T-helper 1 cell treated with Interleukin-12 subunit alpha and Interleukin-12 subunit beta and Interleukin-4 antibody, amounts not matched to agents 30 ng/mL and 1 ng/mL, for 36 hours (primary cell): ENCODE measurements around the gene ZMYND10. TPM values are rescaled to one million over a fixed set of nuclear protein-coding genes. Genes with fewer than 3 reads are reported as not detected.

Source experiments
- intact Hi-C: fragments of 100-400 bp; cut with micrococcal nuclease; formaldehyde crosslinking; loops from one replicate; pipeline ENCODE4 v1.15.1; 2024
- total RNA-seq: library from RNA; stranded (reverse); gene quantifications from 2 replicates; pipeline ENCODE4 v1.2.3, GENCODE V29; 2022

The ZMYND10 gene
- total RNA-seq, 1 donor from 2014 or later: 1.2 TPM

DNA sequence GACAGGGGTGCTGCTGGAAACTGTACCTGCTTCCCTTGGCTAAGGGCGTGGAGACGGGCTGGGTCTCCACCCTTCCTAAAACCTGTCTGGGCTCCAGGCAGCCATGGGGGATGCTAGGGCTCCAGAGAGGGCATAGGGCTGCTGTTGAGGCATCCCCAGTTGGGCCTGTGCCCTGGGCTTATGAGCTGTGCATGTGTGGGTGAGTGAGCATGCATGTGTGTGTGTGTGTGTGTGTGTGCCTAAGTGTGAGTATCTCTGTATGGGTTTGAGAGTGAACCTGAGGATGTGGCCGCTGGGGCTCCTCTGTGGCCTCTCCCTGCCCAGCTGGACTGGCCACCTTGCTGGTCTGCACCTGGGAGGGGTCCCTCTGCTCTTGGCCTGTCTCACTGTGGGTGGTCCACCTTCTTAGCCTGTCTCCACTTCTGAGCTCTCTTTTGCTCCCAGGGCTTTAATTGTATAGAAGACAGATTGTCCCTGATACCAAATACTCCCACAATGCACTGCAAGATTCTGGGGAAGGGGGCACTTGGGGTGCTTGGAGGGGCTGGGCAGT is 25.7 kb upstream of the ZMYND10 start:
- intact Hi-C loops: no loop called here

DNA sequence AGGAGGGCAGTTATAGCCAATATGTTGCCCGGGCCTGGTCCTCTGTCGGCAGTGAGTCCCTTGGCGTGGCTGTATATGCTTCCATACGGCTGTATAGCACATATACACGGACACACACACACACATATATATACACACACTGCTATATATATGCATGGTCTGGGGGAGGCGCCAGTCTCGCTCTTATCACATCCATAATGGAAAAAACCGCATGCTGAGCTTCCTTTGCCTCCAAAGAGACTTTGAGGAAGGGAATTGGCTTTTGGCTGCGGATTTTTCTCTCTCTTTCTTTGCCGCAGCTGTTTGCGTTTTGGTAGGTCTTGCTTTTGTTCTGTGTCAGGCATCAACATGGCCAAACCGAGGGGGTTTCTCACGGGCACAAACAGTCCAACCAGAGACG is 25.1 kb upstream of the ZMYND10 start:
- intact Hi-C loops: no loop called here

- intact Hi-C loops: no loop called here
These were observed 23.6 kb upstream of the ZMYND10 start for GRCh38 chr3:50369012-50369670.

DNA sequence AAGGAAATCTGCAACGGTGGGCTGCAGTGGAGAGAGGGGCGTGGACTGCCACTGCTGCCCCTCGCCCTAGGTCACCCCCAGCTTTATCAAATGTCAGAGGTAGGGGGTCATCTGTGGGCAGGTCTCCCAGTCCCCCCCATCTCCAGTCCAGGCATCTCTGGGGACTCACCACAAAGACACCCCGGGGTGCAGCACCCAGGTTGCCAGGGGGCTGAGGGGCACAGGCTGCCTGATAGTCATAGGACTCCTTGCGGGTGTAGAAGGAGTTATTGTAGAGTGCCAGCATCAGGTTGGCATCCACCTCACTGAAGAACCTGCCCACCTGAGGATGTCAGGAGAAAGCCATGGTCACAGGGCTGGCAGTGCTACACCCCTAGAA is 20.3 kb upstream of the ZMYND10 start:
- intact Hi-C loops: loop anchor here (1.0 kb wide), 5 partner anchors 15 to 201 kb away; partner anchors contain the start of gene C3orf18

GRCh38 chr3:50365080-50365841 is 19.7 kb upstream of the ZMYND10 start:
- intact Hi-C loops: loop anchor here (1.0 kb wide), 5 partner anchors 14 to 202 kb away; partner anchors contain the start of gene C3orf18

DNA sequence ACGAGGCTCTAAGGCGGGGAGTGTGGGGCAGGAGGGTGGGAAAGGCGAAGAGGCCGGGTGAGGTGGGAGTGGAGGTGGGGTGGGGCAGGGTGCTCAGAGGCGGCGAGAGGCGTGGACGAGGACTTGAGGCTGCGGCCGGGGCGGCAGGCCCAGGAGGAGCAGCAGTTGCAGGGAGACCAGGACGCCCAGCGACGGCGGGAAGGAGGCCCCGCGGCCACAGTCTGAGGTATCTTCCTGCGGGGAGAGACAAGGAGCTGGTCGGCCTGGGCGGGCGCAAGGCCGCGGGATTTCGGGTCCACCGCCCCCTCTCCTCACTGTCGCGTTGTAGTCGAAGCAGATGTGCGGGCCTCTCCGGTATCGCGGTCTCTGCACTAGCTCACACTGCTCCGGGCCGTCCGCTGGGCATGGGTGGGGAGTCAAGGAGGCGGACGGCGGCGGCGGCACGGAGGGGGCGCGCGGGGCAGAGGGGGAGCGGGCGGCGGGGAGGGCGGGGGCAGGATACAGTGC is 19.1 kb upstream of the ZMYND10 start:
- intact Hi-C loops: loop anchor here (1.0 kb wide), 5 partner anchors 13 to 203 kb away; partner anchors contain the start of gene C3orf18

DNA sequence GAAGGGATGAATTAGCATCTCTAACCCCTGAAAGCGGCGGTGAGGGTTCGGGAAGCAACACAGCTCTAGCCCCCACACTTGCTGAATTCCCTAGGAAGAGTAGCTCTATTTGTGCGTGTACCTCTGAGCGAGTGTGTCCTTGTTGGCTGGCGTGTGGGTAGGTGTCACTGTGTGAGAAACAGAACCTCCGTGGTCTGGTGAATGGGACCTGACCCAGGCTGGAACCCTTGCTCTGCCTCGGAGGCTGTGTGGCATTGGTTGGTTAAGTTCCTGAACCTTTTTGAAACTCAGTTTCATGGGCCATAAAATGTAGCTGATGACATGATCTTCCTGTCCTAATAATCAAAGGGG is 14.2 kb upstream of the ZMYND10 start:
- intact Hi-C loops: loop anchor here (1.0 to 10.0 kb wide), 14 partner anchors 8 to 1795 kb away; partner anchors contain the start of genes C3orf18, DCAF1, DUSP7 and GNAI2

DNA sequence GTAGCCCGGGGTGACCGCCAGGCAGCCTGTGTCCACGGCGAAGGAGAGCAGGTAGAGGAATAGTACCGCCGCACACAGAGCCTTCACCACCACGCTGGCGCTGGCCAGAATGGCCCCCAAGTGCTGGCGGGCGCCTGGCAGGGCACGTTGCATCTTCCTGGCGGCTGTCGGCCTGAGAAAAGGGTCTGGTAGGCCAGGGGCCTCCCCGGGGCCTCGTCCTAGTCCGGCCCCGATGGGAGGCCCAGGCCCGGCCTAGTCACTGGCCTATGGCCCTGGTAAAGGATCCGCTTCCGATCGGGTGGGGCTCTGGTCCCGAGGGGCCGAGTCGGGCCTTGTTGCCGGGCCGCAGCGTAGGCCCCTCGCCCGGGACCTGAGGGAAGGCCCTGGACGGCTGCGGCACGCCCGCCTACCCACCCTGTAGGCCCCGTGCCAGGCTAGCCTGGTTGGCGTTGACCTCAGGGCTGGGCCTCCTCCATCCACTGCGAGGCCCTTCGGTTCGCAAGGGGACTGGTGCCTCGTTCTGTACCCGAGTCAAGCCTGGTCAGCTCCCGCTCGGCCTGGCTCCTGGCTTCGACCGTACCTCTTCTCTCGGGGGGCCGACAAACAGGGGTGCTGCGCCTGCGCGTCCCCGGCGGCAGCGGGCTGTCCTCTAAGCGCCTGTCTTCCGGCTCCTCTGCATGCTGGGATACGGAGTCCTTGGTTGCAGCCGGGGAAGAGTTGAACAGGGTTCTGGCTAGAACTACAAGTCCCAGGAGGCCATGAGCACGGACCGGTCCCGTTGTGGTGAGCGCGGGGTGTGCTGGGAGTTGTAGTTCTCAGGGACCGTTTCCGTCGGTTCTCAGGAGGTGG is 13.6 kb upstream of the ZMYND10 start, which contains the start of gene TMEM115:
TSS of gene TMEM115 (minus strand) at position 611 of the 849 bp plus-strand sequence. CDS start at position 153, 458 bp downstream.
- intact Hi-C loops: loop anchor here (1.0 to 10.0 kb wide), 14 partner anchors 8 to 1795 kb away; partner anchors contain the start of genes C3orf18, DCAF1, DUSP7 and GNAI2

DNA sequence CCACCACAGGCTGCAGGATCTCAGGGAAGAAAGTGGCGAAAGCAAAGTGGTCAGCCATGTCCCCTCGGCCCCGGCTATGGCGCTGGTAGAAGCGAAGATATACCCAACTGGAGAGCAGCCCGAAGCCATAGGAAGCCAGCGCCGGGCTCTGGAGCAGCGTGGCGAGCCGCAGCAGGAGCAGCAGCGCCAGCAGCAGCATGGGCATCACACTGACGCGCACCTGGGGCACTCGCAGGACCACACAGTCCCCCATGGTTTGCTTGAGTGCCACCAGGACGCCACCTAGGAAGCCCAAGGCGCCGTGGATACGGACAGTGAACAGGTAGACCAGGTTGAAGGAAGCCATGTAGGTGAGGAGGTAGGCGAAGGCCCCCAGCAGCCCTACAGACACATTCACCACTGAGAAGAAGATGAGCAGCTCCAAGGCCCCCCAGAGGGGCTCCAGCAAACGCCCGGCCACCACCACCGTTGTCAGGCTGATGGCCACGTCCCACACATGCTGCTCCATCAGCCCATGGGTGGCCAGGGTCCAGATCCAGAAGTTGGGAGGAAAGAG is 12.9 kb upstream of the ZMYND10 start:
- intact Hi-C loops: loop anchor here (2.0 to 10.0 kb wide), 5 partner anchors 14 to 1696 kb away; partner anchors contain the start of genes DCAF1, DUSP7, GNAI2 and MAPKAPK3

DNA sequence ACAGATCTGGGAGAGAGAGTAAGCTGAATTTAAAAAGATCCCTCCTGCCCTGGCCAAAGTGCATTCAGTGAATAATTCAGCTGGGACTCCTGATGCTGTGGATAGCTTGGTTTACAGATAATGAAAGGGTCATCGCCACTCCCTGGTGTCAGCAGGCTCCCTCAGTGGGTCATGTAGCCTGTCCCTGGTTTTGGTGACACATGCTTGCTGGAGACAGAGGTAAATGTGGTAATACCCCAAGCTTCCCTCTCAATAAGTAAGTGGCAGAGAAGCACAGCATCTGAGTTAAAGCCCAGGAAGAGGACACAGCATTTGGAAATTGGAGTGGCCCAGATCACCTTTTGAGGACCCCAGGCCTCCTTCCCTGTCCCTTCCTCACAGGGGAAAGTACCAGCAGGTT is 11.9 kb upstream of the ZMYND10 start:
- intact Hi-C loops: loop anchor here (5.0 to 10.0 kb wide), 2 partner anchors 120 to 1697 kb away; partner anchors contain the start of genes DUSP7 and GNAI2

GRCh38 chr3:50356553-50356952 is 11.0 kb upstream of the ZMYND10 start:
- intact Hi-C loops: loop anchor here (5.0 to 10.0 kb wide), 2 partner anchors 119 to 1698 kb away; partner anchors contain the start of genes DUSP7 and GNAI2

GRCh38 chr3:50355829-50356552 is 10.5 kb upstream of the ZMYND10 start:
- intact Hi-C loops: loop anchor here (5.0 to 10.0 kb wide), 2 partner anchors 119 to 1699 kb away; partner anchors contain the start of genes DUSP7 and GNAI2

DNA sequence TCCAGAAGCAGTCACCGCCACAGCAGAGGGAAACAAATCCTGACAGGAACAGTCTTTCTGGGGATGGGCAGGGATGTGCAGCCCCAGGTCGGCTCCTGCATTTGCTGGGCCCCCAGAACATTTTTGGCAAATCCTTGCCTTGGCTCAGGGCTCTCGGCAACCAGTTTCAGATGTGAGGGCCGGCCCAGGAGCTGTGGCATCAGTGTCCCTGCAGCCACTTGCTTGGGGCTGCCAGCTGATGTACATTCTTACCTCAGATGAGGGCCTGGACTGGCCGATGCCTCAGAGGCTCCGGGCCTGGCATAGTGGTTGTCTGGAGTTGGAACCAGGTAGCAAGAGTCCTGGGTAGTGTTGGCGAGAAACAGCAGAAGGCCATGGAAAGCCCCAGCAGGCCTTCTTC is 9.3 kb upstream of the ZMYND10 start:
- intact Hi-C loops: loop anchor here (5.0 to 10.0 kb wide), 4 partner anchors 97 to 1700 kb away; partner anchors contain the start of genes DUSP7, GNAI2, PARP3 and RRP9

- intact Hi-C loops: loop anchor here (5.0 to 10.0 kb wide), 3 partner anchors 98 to 1701 kb away; partner anchors contain the start of genes DUSP7, PARP3 and RRP9
These were observed 8.7 kb upstream of the ZMYND10 start for GRCh38 chr3:50354186-50354764.

DNA sequence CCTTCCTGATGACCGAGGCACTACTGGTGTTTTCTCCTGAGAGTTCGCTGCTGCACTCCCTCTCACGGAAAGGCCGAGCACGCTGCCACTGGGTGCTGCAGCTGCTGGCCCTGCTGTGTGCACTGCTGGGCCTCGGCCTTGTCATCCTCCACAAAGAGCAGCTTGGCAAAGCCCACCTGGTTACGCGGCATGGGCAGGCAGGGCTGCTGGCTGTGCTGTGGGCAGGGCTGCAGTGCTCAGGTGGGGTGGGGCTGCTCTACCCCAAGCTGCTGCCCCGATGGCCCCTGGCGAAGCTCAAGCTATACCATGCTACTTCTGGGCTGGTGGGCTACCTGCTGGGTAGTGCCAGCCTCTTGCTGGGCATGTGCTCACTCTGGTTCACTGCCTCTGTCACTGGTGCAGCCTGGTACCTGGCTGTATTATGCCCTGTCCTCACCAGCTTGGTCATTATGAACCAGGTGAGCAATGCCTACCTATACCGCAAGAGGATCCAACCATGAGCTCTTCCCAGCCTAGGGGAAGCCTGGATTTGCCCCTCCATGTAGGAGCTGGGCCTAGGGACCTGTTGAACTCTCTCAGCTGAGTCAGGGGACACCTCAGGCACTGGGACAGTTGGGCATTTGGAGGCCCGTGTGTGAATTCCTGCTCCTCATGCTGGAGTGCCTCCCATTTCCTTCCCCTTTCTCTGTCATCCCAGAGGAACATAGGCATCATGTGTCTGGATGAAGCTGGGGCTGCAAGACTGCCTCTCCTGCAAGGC is 7.9 kb upstream of the ZMYND10 start:
- intact Hi-C loops: loop anchor here (5.0 to 10.0 kb wide), 3 partner anchors 99 to 1701 kb away; partner anchors contain the start of genes DUSP7, PARP3 and RRP9

DNA sequence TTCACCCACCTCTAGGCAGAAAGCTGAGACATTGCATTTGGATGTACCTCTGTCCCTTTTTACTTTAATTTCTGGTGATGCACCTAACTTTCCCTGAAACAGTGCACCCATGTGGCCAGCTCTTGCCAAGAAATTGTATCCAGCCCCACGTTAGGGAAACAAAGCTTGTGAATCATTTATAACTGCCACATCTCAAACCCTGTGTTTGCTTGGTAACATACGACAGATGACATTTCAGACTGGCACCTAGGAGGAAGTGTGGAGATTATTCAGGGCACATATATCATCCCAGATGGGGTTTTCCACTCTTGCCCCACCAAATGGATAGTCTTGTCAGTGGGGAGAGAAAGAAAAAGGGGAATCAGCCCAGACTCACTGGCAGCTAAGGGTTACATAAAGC is 7.2 kb upstream of the ZMYND10 start:
- intact Hi-C loops: loop anchor here (5.0 to 10.0 kb wide), 3 partner anchors 100 to 1702 kb away; partner anchors contain the start of genes DUSP7, PARP3 and RRP9

DNA sequence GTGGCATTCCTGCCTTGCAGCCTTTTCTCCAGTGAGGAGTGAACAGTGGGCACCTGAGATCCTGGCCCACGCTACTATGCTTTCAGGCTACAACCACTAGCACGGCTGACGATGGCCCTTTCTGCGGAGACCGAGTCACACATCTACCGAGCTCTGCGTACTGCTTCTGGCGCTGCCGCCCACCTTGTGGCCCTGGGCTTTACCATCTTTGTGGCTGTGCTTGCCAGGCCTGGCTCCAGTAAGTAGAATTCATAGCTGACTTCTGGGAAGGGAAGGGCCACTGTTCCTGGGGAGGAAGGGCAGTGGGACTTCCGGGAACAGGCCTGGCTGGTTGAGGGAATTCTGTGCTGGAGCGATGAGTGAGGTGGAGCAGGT is 5.8 kb upstream of the ZMYND10 start:
- intact Hi-C loops: loop anchor here (1.0 to 10.0 kb wide), 9 partner anchors 8 to 1703 kb away; partner anchors contain the start of genes DUSP7, HEMK1, IFRD2 and MANF
